Endothelial cell of umbilical vein (primary cell): Measurements from ENCODE around the gene ITPRID1. TPM values are rescaled to one million over a fixed set of nuclear protein-coding genes. Genes with fewer than 3 reads are reported as not detected.

Source experiments
- BruUV-seq: library from RNA; stranded (reverse); fragments of 400-500 nt; replicated peaks from 2 replicates; lab custom pipeline; 2021; lab: Mats Ljungman, UMichigan
- CTCF ChIA-PET: fragments of 300-600, 350-600 bp; sonication (Branson Sonifier 250); formaldehyde crosslinking; loops from one replicate; lab custom pipeline; 2021; ENCODE audit warnings: antibody characterized with exemption, inconsistent platforms; lab: Charles Lee
- POLR2A ChIA-PET: fragments of 300-600, 350-600 bp; sonication (Branson Sonifier 250); formaldehyde crosslinking; loops from one replicate; lab custom pipeline; 2021; ENCODE audit warnings: antibody characterized with exemption, inconsistent platforms; lab: Charles Lee
- DNase-seq: peaks from one replicate; pipeline ENCODE4 v3.0.0-alpha.2; 2011; ENCODE audit warnings: low read depth, low spot score
- FAIRE-seq: peaks from 2 replicates; lab custom pipeline; 2011; peaks lifted over from hg19 to GRCh38; lab: Jason Lieb, UNC
- H2AFZ ChIP-seq: 2 replicates; pipeline ENCODE4 v1.6.0; 2012; ENCODE audit warnings: low read depth, low read length, control low read depth, inconsistent platforms
- H3K27ac ChIP-seq: 2 replicates; pipeline ENCODE4 v1.5.1; 2011; ENCODE audit warnings: low read depth, mild to moderate bottlenecking, control low read depth, low read length, moderate library complexity; ENCODE audit not compliant: insufficient read depth
- H3K27me3 ChIP-seq, 2 experiments: 2 replicates each; pipeline versions ENCODE4 v1.6.0 to v1.6.1; 2011; ENCODE audit warnings: low read length in 2 of 2, mixed read lengths in 1 of 2; ENCODE audit not compliant: control insufficient read depth in 2 of 2, insufficient read depth in 2 of 2
- H3K36me3 ChIP-seq, 2 experiments: 2 replicates in 1 of 2; 3 replicates in 1 of 2; pipeline ENCODE4 v1.5.1; 2011; ENCODE audit warnings: low read length in 2 of 2, mild to moderate bottlenecking in 1 of 2, moderate library complexity in 1 of 2; ENCODE audit not compliant: control insufficient read depth in 2 of 2, insufficient read depth in 2 of 2; ENCODE audit errors: extremely low read depth in 1 of 2
- H3K4me1 ChIP-seq: 3 replicates; pipeline ENCODE4 v1.5.1; 2011; ENCODE audit warnings: mild to moderate bottlenecking, low read length; ENCODE audit not compliant: control insufficient read depth, insufficient read depth; ENCODE audit errors: extremely low read depth
- H3K4me2 ChIP-seq: 2 replicates; pipeline ENCODE4 v1.6.1; 2011; ENCODE audit warnings: low read length, control low read depth, mixed read lengths; ENCODE audit not compliant: insufficient read depth
- H3K4me3 ChIP-seq, 3 experiments: fragments of 200-600 bp in 1 of 3; sonication (generic), shearing (Covaris generic) in 1 of 3; replicated peaks in 1 of 3; 2 replicates each; pipeline ENCODE4 v1.5.1; 2011 to 2016; ENCODE audit warnings: control low read depth in 3 of 3, low read length in 3 of 3, mild to moderate bottlenecking in 2 of 3, inconsistent platforms in 1 of 3, low read depth in 1 of 3, moderate library complexity in 1 of 3; ENCODE audit not compliant: insufficient read depth in 1 of 3
- H3K79me2 ChIP-seq: 2 replicates; pipeline ENCODE4 v1.6.0; 2012; ENCODE audit warnings: low read length, inconsistent platforms; ENCODE audit not compliant: control insufficient read depth, insufficient read depth
- H3K9ac ChIP-seq: replicated peaks from 2 replicates; pipeline ENCODE3; 2011; ENCODE audit warnings: low read length, control low read depth; ENCODE audit not compliant: insufficient read depth; ENCODE audit errors: extremely low read depth
- H3K9me1 ChIP-seq: replicated peaks from 3 replicates; pipeline ENCODE4 v1.6.0; 2011; ENCODE audit warnings: mild to moderate bottlenecking, low read length; ENCODE audit not compliant: control insufficient read depth, insufficient read depth; ENCODE audit errors: extremely low read depth
- H3K9me3 ChIP-seq: replicated peaks from 2 replicates; pipeline ENCODE4 v1.5.1; 2012; ENCODE audit warnings: low read length, inconsistent platforms; ENCODE audit not compliant: control insufficient read depth, insufficient read depth
- H4K20me1 ChIP-seq: replicated peaks from 2 replicates; pipeline ENCODE3; 2011; ENCODE audit warnings: mild to moderate bottlenecking, low read length; ENCODE audit not compliant: control insufficient read depth, insufficient read depth; ENCODE audit errors: extremely low read depth
- CTCF ChIP-seq, 2 donors: IDR thresholded peaks; 1 replicate in 1 of 2; 2 replicates in 1 of 2; pipeline ENCODE4 v1.5.1; 2011; ENCODE audit warnings: low read length in 2 of 2, mild to moderate bottlenecking in 2 of 2, moderate library complexity in 2 of 2, control low read depth in 1 of 2, inconsistent platforms in 1 of 2, low read depth in 1 of 2; ENCODE audit not compliant: insufficient read depth in 1 of 2; ENCODE audit errors: extremely low read depth in 1 of 2
- EZH2 ChIP-seq: IDR thresholded peaks from 2 replicates; pipeline ENCODE4 v1.6.1; 2012; ENCODE audit warnings: borderline replicate concordance, low read depth, mild to moderate bottlenecking, moderate library complexity, low read length, inconsistent platforms; ENCODE audit not compliant: severe bottlenecking
- FOS ChIP-seq: IDR thresholded peaks from 2 replicates; pipeline ENCODE4 v1.6.1; 2011; ENCODE audit warnings: mild to moderate bottlenecking, low read length, moderate library complexity, borderline replicate concordance; ENCODE audit not compliant: insufficient read depth
- GATA2 ChIP-seq: IDR thresholded peaks from 2 replicates; pipeline ENCODE4 v1.7.0; 2011; ENCODE audit warnings: low read depth, mild to moderate bottlenecking, moderate library complexity, mixed read lengths, low read length; ENCODE audit not compliant: insufficient read length, insufficient read depth
- JUN ChIP-seq: IDR thresholded peaks from 2 replicates; pipeline ENCODE4 v1.6.1; 2011; ENCODE audit warnings: borderline replicate concordance, low read depth; ENCODE audit not compliant: insufficient read length, insufficient read depth
- POLR2A ChIP-seq: IDR thresholded peaks from 2 replicates; pipeline ENCODE4 v1.6.1; 2012; ENCODE audit warnings: low read depth, mild to moderate bottlenecking, control low read depth, low read length
- POLR2AphosphoS5 ChIP-seq: IDR thresholded peaks from 2 replicates; pipeline ENCODE4 v1.6.1; 2012; ENCODE audit warnings: low read depth, mild to moderate bottlenecking, control low read depth, low read length, moderate library complexity; ENCODE audit not compliant: insufficient read depth
- dilution Hi-C: fragments of 300-500 bp; cut with MboI; formaldehyde crosslinking; loops from one replicate; pipeline ENCODE4 v1.15.0; 2019; ENCODE audit warnings: low sequenced_read_pairs; ENCODE audit not compliant: extremely low pct_ligation_motif_present
- intact Hi-C: fragments of 100-400 bp; cut with micrococcal nuclease; formaldehyde crosslinking; loops from one replicate; pipeline ENCODE4 v1.10.0; 2022
- polyA plus RNA-seq, 4 experiments: library from polyadenylated mRNA; depleted of rRNA in 3 of 4; stranded (reverse) in 3 of 4; unstranded in 1 of 4; fragments of >200 nt; gene quantifications; 2 replicates each; pipeline versions ENCODE4 v1.2.1 to v1.2.3, GENCODE V29; 2011 to 2012; ENCODE audit warnings: missing spikeins in 1 of 4
- total RNA-seq: library from RNA; stranded (reverse); gene quantifications from 2 replicates; pipeline ENCODE4 v1.2.3, GENCODE V29; 2021
- TF ChIP-seq, protein P1 (sequence below): IDR thresholded peaks from 2 replicates; pipeline ENCODE4 v1.6.1; 2011; ENCODE audit not compliant: insufficient read depth, insufficient read length

Gene ITPRID1
- total and polyA plus RNA-seq, 2 donors (not counting 3 experiments of a cell fraction or from before 2014, with no cell fraction given): not detected

DNA sequence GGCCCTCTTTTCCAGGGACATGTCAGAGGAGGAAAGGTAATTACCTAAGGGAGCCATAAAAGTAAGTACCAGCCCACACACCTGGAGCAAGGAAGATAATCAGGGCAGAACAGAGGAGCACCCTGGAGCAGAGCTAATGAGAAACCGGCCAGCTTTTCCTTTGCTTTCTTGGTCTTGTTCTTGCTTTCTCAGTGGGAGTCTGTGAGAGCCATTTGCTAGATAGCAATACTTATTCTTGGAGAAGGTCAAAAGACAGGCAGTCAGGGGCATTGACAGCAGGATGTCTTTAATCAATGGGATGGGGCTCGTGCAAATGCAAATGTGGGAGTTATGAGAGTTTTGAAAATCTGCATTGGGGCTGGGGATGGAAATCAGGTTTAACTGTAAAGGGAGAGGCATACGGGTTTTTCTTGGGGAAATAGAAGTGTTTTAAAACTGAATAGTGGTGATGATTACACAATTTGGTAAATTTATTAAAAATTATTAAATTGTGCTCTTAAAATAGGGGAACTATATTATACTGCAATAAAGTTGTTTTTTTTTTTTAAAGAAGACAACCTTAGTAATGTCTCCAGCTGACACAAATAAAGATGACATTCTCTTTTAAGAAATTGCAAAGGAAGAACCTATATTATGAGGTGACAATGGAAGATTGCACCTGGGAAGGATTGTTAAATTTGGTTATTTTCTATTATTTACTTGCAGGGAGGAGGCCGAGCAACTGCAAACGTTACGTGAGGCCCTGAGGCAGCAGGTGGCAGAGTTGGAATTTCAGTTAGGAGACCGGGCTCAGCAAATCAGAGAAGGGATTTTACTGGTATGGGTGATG, 137.6 kb downstream of the ITPRID1 start:
- Histone ChIP-seq H3K9me1 (no peaks in the 10 kb centered on the region), H3K9me3 (no peaks in the 10 kb centered on the region), H3K27me3 (no peaks in the 10 kb centered on the region), H3K27ac (no peak overlapping the region), H3K4me2 (no peak overlapping the region), H3K4me1 (no peaks in the 10 kb centered on the region), H3K36me3 (no peaks in the 10 kb centered on the region), H3K79me2 (no peaks in the 10 kb centered on the region), H3K9ac (no peak overlapping the region), H2AFZ (no peak overlapping the region), H4K20me1 (no peaks in the 10 kb centered on the region), H3K4me3 (no peak overlapping the region)
- CTCF ChIA-PET: interaction anchor here (1.3 kb wide), 1 partner anchor 553 kb away, joined by 3 read pairs; no protein-coding TSS in a partner anchor
- intact Hi-C loops (no loop called here), dilution Hi-C loops (no loop called here)
- POLR2A ChIA-PET: no interaction called here
- no peak for TF ChIP-seq GATA2
- no peak for TF ChIP-seq FOS
- TF ChIP-seq CTCF (IDR thresholded peaks at IDR 0.05; ENCODE audit: extremely low read depth in 1 of 2, insufficient read depth in 1 of 2, low read depth in 1 of 2, low read length in 2 of 2): no peak
- TF ChIP-seq EZH2: no peak
- TF ChIP-seq JUN: no peak
- no peak for TF ChIP-seq POLR2AphosphoS5
- no peak for TF ChIP-seq POLR2A
- TF ChIP-seq, protein P1, sequence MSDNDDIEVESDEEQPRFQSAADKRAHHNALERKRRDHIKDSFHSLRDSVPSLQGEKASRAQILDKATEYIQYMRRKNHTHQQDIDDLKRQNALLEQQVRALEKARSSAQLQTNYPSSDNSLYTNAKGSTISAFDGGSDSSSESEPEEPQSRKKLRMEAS: no peak
- FAIRE-seq (no peak), DNase-seq (no peak)
- BruUV-seq: no TSS peak
